Myocyte (in vitro differentiated cells): Measurements from ENCODE around the gene IFRD1. TPM values are rescaled to one million over a fixed set of nuclear protein-coding genes. Genes with fewer than 3 reads are reported as not detected.
"Not testable (repeated sequence)": the region's sequence is repeated elsewhere in the genome, so short reads cannot be mapped to it uniquely, and the experiment has no call there.

Source experiments
- DNase-seq: peaks from one replicate; pipeline ENCODE4 v3.0.0-alpha.2; 2012; ENCODE audit warnings: low read depth
- total RNA-seq: library from RNA; depleted of rRNA; stranded (reverse); fragments of >200 nt; gene quantifications from 2 replicates; pipeline ENCODE4 v1.2.3, GENCODE V29; 2014

Gene IFRD1
- total RNA-seq, 1 donor from 2014 or later: 90.7 TPM

DNA sequence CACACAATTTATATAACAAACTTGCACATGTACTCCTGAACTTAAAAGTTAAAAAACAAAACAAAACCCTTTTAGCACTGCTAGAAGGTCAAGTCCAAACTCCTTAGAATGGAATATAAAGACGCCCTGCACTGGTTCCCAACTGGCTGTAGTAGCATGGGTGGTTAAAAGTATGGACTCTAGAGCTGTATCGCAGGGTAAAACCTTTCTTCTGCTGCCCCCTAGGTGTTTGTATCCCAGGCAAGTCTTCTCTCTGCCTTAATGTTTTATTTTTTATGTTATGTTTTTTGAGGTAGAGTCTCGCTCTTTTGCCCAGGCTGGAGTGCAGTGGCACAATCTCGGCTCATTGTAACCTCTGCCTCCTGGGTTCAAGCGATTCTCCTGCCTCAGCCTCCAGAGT, 65.7 kb downstream of the IFRD1 start:
- no peak for DNase-seq

DNA sequence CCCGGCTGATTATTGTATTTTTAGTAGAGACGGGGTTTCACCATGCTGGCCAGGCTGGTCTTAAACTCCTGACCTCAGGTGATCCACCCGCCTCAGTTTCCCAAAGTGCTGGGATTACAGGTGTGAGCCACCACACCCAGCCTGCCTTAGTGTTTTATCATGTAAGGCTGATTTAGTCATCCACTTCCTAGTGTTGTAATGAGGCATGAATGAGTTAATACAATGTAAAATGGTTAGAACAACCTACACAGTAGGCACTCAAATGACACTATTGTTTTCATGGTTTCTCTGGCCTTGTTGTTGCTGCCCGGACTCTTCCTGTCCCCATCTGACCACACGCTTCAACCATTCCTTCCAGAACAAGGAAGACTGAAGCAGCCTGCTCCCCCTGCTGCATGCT, 66.2 kb downstream of the IFRD1 start:
- DNase-seq: not testable (repeated sequence)

DNA sequence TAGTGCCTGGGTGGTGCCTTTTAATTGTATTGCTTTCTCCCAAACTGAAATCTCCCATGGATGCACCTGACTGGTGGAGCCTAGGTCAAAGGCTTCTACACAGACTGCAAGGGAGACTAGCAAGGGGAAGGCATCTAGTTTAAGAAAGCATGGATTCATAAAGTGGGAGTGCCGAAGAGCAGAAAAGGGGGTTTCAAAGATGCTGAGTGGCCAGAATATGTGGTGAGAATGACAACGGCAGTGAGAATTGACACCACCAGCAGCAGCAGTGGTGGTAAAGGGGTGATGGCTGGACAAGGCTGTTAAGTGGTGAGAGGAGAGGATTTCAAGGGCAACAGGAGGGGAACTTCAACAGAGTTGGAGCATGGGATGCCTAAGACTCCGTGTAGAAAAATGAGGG, 67.2 kb downstream of the IFRD1 start:
- no peak for DNase-seq

DNA sequence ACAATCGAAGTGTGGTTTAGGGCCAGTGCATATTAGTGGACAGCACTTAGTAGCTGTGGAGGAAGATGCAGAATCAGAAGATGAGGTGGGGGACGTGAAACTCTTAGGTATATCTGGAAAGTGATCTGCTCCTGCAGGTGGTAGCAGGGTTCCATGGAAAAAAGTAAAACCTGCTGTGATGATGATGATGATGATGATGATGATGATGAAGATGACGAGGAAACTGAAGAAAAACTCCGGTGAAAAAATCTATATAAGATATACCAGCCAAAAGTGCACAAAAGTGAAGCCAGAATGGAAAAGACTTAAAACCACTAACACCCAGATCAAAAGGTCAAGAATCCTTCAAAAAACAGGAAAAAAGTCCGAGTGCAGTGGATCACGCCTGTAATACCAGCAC, 70.5 kb downstream of the IFRD1 start:
- DNase-seq: no peak

DNA sequence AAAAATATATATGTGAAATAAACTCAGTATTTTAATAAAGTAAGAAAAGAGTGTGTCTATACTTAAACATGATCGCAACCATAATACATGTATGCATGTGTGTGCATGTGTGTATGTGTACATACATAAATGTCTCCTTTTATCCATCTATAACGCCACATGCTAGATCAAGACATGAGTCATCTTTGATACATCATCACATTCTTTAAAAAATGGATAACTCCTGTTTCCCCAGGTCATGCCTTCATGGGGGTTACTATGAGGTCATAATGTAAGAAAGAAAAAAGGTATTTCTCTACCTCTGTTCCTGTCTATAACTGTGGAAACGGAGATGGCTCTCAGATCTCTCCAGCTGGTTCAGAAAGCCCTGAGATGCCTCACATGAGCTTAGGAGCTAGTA, 71.7 kb downstream of the IFRD1 start:
- no peak for DNase-seq

DNA sequence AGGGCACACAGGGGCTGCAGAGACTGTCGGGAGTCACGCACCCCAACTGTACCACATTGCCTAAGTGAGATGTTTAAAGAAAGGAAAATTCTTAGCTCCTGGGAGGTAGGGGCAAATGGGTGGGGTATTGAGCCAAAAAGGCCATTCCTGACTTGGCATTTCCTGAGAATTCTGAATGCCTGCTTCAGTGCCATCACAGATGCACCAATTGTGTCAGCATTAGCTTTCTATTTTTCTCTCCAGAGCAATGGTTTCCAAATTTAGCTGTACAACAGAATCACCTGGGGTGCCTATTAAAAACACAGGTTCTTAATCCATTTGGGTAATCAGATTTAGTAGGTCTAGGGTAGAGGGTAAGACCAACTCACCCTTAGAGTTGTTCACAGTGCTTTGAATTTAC, 73.6 kb downstream of the IFRD1 start:
- DNase-seq: no peak

Other genes with a start within 250 kb of the IFRD1 start
- 13.2 and 16.3 TPM in 2 replicates for gene DOCK4, start 244.1 kb upstream of the IFRD1 start, total RNA-seq
- 31.4 and 42.9 TPM in 2 replicates for gene ZNF277, start 243.8 kb upstream of the IFRD1 start, total RNA-seq
- 0.26 and 1.4 TPM in 2 replicates for gene LSMEM1, start 30.5 kb downstream of the IFRD1 start, total RNA-seq